HFFc6 (cell line): Measurements from ENCODE around the gene CHIT1. TPM values are rescaled to one million over a fixed set of nuclear protein-coding genes. Genes with fewer than 3 reads are reported as not detected.

Source experiments
- DNase-seq: peaks from one replicate; pipeline ENCODE4 v3.0.0-alpha.2; 2018
- H3K27ac Mint-ChIP-seq: 2 replicates; pipeline ENCODE4 v1.8.0; 2020; ENCODE audit warnings: mild to moderate bottlenecking, mixed read lengths
- H3K27me3 Mint-ChIP-seq: 2 replicates; pipeline ENCODE4 v1.8.0; 2021; ENCODE audit warnings: mild to moderate bottlenecking, moderate library complexity, mixed read lengths; ENCODE audit not compliant: insufficient read depth
- H3K36me3 Mint-ChIP-seq: 2 replicates; pipeline ENCODE4 v1.8.0; 2021; ENCODE audit warnings: low read depth, mixed read lengths
- H3K4me1 Mint-ChIP-seq: 2 replicates; pipeline ENCODE4 v1.8.0; 2020; ENCODE audit warnings: low read depth, mixed read lengths
- H3K4me3 Mint-ChIP-seq: 2 replicates; pipeline ENCODE4 v1.8.0; 2020; ENCODE audit warnings: mild to moderate bottlenecking, moderate library complexity, mixed read lengths
- H3K9me3 Mint-ChIP-seq: 2 replicates; pipeline ENCODE4 v1.8.0; 2020; ENCODE audit warnings: mild to moderate bottlenecking, mixed read lengths
- total RNA-seq, 6 experiments: library from RNA; stranded (reverse); fragmentation: NEBNext Ultra II Directional; extraction: Animal tissue kit (Norgen Biotek cat#: 25700); gene quantifications; 2 replicates in 1 of 6; 3 replicates in 5 of 6; pipeline ENCODE4 v1.2.3, GENCODE V29; 2021
- TF ChIP-seq, protein P1 (sequence below): fragments of 200-600 bp; sonication (generic); IDR thresholded peaks from 2 replicates; pipeline ENCODE4 v1.5.0; 2021; ENCODE audit warnings: antibody characterized with exemption, mild to moderate bottlenecking

Gene CHIT1
- total RNA-seq, 6 experiments from 2014 or later, result not detected

DNA sequence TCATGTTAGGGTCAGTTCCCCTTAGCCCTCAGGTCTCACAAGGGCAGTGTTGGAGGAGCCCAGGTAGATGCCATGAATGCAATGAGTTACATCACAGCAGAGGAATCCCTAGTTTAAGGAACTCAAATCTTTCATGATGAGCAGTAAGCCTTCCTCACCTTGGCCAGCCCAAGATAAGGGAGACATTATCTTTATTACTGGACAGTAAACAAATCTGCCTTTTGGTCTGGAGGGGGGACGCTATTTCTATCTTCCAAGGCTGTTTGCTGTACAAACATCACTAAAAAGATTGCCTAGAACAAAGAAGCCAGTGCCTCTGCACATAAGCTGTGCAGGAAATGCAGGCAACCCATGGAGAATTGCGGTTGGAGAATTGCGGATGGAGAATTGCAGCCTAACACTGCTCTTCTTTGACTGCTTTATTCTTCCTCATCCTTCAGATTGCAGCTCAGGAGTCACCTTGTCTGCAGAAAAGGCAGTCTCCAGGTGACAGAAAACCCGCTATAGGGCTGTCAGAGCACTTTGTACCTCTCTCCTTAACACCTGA is 40.7 kb downstream of the CHIT1 start:
- no peak for DNase-seq
- no peaks in the 10 kb centered on the region for H3K9me3 Mint-ChIP-seq
- TF ChIP-seq, protein P1, sequence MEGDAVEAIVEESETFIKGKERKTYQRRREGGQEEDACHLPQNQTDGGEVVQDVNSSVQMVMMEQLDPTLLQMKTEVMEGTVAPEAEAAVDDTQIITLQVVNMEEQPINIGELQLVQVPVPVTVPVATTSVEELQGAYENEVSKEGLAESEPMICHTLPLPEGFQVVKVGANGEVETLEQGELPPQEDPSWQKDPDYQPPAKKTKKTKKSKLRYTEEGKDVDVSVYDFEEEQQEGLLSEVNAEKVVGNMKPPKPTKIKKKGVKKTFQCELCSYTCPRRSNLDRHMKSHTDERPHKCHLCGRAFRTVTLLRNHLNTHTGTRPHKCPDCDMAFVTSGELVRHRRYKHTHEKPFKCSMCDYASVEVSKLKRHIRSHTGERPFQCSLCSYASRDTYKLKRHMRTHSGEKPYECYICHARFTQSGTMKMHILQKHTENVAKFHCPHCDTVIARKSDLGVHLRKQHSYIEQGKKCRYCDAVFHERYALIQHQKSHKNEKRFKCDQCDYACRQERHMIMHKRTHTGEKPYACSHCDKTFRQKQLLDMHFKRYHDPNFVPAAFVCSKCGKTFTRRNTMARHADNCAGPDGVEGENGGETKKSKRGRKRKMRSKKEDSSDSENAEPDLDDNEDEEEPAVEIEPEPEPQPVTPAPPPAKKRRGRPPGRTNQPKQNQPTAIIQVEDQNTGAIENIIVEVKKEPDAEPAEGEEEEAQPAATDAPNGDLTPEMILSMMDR, result no peak
- no peak overlapping the region for H3K4me3 Mint-ChIP-seq
- peaks cover 7% of the 10 kb centered on the region for H3K27me3 Mint-ChIP-seq
- H3K27ac Mint-ChIP-seq, result no peak overlapping the region
- no peaks in the 10 kb centered on the region for H3K36me3 Mint-ChIP-seq
- H3K4me1 Mint-ChIP-seq, result no peaks in the 10 kb centered on the region

- H3K36me3 Mint-ChIP-seq, result no peaks in the 10 kb centered on the region
- no peak overlapping the region for H3K4me3 Mint-ChIP-seq
- TF ChIP-seq, protein P1, result no peak
- peaks cover 7% of the 10 kb centered on the region for H3K27me3 Mint-ChIP-seq
- no peaks in the 10 kb centered on the region for H3K4me1 Mint-ChIP-seq
- no peak overlapping the region for H3K27ac Mint-ChIP-seq
- no peaks in the 10 kb centered on the region for H3K9me3 Mint-ChIP-seq
- DNase-seq, result no peak
These were observed 41.7 kb downstream of the CHIT1 start for GRCh38 chr1:203187689-203188264.

- peaks cover 7% of the 10 kb centered on the region for H3K27me3 Mint-ChIP-seq
- DNase-seq, result no peak
- TF ChIP-seq, protein P1, result no peak
- no peaks in the 10 kb centered on the region for H3K36me3 Mint-ChIP-seq
- no peaks in the 10 kb centered on the region for H3K9me3 Mint-ChIP-seq
- no peak overlapping the region for H3K27ac Mint-ChIP-seq
- no peak overlapping the region for H3K4me3 Mint-ChIP-seq
- H3K4me1 Mint-ChIP-seq, result no peaks in the 10 kb centered on the region
These were observed 42.2 kb downstream of the CHIT1 start for GRCh38 chr1:203187304-203187685.

DNA sequence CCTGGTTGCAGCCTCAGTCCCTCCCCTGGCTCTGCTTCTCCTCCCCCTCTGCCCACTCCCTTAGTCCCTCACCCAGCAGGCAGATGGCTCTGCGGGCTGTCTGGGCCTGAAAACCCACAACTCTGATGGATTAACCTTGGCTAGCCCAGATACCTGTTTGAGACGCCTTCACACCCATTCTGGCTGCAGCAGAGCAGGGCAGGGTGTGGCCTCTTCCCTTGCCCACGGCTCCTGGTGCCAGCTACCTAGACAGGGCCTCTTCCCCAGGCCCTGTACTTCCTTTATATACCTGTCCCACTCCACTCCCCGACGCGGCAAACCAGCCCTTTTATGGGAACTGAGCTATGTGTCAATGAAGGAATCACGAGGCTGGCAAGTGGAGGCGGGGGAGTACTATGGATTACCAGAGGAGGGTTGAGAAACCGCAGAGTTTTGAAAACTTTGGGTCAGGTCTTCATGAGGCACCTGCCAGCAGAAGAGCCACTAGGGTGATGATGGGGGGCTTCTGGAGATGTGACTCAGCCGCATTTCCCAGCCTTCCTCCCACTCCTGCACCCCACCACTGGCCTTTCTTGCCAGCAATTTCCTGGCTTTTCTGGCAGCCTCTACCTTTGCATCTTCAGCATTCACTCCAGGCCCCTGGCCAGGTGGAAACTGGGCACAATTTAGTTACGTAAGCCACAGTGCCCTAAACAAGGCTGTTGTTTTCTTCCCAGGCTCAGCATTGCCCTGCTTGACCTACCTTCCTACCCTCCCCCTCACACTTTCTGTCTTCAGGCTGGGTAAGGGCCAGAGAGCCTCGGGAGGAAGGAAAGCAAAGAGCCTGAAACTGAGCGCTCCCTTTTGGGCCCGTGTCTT is 42.8 kb downstream of the CHIT1 start, which contains the start of gene CHI3L1:
Gene CHI3L1 (minus strand): TSS at position 259 of the 858 bp plus-strand sequence. CDS start 81 bp downstream, at position 178.
- no peak for DNase-seq
- no peak within 1 kb of the TSS for H3K27ac Mint-ChIP-seq
- H3K4me1 Mint-ChIP-seq, result no peaks in the 10 kb centered on the region
- H3K4me3 Mint-ChIP-seq, result no peak within 1 kb of the TSS
- H3K27me3 Mint-ChIP-seq, result peaks cover 7% of the 10 kb centered on the region
- no peaks in the 10 kb centered on the region for H3K9me3 Mint-ChIP-seq
- TF ChIP-seq, protein P1, result no peak
- H3K36me3 Mint-ChIP-seq, result no peaks in the 10 kb centered on the region

DNA sequence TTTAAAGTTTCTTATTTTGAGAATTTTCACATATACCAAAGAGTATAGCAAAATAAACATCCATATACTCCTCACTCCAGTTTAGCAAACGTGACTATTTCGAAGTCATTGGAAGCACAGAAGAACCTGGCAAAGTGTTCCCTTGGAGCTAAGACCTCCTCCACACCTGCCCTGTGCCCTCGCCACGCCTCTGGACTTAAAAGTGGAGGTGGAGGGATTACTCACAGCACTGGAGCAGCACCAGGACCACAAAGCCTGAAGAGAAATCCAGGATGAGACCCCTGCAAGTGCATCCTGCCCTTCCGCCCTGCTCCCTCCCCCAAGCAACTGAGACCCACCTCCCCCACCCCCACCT is 43.4 kb downstream of the CHIT1 start:
- DNase-seq, result no peak
- peaks cover 8% of the 10 kb centered on the region for H3K27me3 Mint-ChIP-seq
- no peak overlapping the region for H3K4me3 Mint-ChIP-seq
- no peak overlapping the region for H3K27ac Mint-ChIP-seq
- H3K4me1 Mint-ChIP-seq, result no peaks in the 10 kb centered on the region
- H3K9me3 Mint-ChIP-seq, result no peaks in the 10 kb centered on the region
- no peaks in the 10 kb centered on the region for H3K36me3 Mint-ChIP-seq
- TF ChIP-seq, protein P1, result no peak
